ENCODE measurements around the gene ANKRD24.

ANKRD24 gene

GRCh38 chr19:4246767-4247593 lies 64.5 kb downstream of the ANKRD24 start, which contains the start of gene YJU2:
Gene YJU2 (plus strand): TSS chr19:4247080. CDS start chr19:4247147, 67 bp downstream.
- DNase-seq (ENCODE audit: low read depth) = peak; percentile 100
- H3K4me3 ChIP-seq (replicated peaks; ENCODE audit: low read depth, low read length) = peak within 1 kb of the TSS; percentile 81
- peak; percentile 50 for TF ChIP-seq CTCF (IDR thresholded peaks at IDR 0.05; ENCODE audit: low read length, missing control alignments)

GRCh38 chr19:4256563-4256962 lies 74.1 kb downstream of the ANKRD24 start:
- TF ChIP-seq CTCF (IDR thresholded peaks at IDR 0.05; ENCODE audit: low read length, missing control alignments) = no peak
- no peak for DNase-seq (ENCODE audit: low read depth)
- H3K4me3 ChIP-seq (replicated peaks; ENCODE audit: low read depth, low read length) = no peak overlapping the region

GRCh38 chr19:4257025-4257424 lies 74.5 kb downstream of the ANKRD24 start:
- H3K4me3 ChIP-seq (replicated peaks; ENCODE audit: low read depth, low read length) = no peak overlapping the region
- no peak for TF ChIP-seq CTCF (IDR thresholded peaks at IDR 0.05; ENCODE audit: low read length, missing control alignments)
- DNase-seq (ENCODE audit: low read depth) = no peak

GRCh38 chr19:4258181-4258580 lies 75.7 kb downstream of the ANKRD24 start:
- TF ChIP-seq CTCF (IDR thresholded peaks at IDR 0.05; ENCODE audit: low read length, missing control alignments) = no peak
- DNase-seq (ENCODE audit: low read depth) = no peak
- H3K4me3 ChIP-seq (replicated peaks; ENCODE audit: low read depth, low read length) = no peak overlapping the region

- TF ChIP-seq CTCF (IDR thresholded peaks at IDR 0.05; ENCODE audit: low read length, missing control alignments) = no peak
- DNase-seq (ENCODE audit: low read depth) = no peak
- no peak overlapping the region for H3K4me3 ChIP-seq (replicated peaks; ENCODE audit: low read depth, low read length)
These were observed 78.2 kb downstream of the ANKRD24 start for GRCh38 chr19:4260613-4261191.

GRCh38 chr19:4264812-4265211 lies 82.3 kb downstream of the ANKRD24 start:
- no peak for DNase-seq (ENCODE audit: low read depth)
- H3K4me3 ChIP-seq (replicated peaks; ENCODE audit: low read depth, low read length) = no peak overlapping the region
- TF ChIP-seq CTCF (IDR thresholded peaks at IDR 0.05; ENCODE audit: low read length, missing control alignments) = no peak
